GM12801 (cell line): ENCODE results near the gene SMYD5.

Source experiments
- TF ChIP-seq, protein P1 (sequence below): IDR thresholded peaks from one replicate; pipeline ENCODE4 v1.5.1; 2011; ENCODE audit warnings: control low read depth; ENCODE audit not compliant: insufficient read length; ENCODE audit errors: extremely low read depth

The SMYD5 gene

DNA sequence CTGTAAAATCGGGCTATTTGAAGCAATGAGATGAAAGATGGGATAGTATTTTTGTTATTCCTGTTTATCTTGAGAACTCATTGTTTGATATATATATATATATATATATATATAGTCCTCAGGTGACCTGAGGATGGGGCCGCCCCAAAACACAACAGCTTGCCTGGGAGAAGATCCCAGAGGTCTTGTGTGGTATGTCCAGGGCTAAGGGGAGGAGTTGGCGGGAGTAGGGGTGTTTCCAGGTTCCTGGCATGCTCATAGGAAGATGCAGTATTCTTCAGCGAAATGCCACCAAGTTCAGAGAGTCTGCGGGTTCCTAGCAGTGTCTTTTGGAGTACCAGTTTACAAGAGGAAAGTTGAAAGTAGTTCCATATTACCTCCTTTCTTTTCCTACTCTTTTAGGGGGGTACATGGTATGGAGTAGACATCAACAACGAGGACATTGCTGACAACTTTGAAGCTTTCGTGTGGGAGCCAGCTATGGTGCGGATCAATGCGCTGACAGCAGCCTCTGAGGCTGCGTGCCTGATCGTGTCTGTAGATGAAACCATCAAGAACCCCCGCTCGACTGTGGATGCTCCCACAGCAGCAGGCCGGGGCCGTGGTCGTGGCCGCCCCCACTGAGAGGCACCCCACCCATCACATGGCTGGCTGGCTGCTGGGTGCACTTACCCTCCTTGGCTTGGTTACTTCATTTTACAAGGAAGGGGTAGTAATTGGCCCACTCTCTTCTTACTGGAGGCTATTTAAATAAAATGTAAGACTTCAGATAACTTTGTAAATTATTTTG lies 38.4 kb downstream of the SMYD5 start:
- TF ChIP-seq, protein P1, sequence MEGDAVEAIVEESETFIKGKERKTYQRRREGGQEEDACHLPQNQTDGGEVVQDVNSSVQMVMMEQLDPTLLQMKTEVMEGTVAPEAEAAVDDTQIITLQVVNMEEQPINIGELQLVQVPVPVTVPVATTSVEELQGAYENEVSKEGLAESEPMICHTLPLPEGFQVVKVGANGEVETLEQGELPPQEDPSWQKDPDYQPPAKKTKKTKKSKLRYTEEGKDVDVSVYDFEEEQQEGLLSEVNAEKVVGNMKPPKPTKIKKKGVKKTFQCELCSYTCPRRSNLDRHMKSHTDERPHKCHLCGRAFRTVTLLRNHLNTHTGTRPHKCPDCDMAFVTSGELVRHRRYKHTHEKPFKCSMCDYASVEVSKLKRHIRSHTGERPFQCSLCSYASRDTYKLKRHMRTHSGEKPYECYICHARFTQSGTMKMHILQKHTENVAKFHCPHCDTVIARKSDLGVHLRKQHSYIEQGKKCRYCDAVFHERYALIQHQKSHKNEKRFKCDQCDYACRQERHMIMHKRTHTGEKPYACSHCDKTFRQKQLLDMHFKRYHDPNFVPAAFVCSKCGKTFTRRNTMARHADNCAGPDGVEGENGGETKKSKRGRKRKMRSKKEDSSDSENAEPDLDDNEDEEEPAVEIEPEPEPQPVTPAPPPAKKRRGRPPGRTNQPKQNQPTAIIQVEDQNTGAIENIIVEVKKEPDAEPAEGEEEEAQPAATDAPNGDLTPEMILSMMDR, result no peak

DNA sequence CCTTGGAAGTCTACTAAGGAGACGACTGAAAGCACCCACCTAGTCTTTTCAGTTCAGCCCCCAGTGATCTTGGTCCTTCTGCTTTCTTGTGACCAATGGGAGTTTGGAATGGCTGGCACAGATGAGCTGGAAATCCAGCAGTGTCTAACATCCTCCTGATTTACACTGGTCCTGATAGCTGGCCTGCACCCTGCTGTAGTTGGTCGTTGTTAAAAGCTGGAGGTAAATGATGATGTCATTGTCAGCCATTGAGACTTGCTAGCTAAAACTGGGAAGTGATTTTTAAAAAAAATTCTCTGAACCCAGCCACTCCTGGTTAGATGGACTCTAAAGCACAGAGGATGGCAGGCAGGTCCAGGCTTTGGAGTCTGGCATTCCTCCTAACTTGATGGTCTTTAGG lies 39.4 kb downstream of the SMYD5 start:
- TF ChIP-seq, protein P1, result no peak

DNA sequence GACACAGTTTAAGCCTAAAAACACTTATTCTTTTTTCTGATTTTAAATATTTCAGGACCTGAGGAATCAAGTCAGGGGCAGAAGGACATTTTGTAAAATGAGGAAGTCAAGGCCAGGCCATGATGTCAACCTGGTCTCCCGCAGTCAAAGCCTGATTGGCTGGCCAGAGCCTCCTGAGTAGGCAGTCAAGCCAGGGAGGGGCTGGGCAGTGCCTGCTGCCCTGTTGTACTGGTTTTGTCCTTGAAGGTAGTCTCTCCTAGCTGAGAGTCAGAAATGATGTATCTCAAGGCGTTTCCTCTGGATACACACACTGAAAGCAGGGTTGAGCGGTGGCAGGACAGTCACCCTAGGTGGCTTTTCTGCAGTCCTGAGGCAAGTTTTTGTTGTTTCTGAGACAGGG lies 39.9 kb downstream of the SMYD5 start:
- TF ChIP-seq, protein P1, result no peak

DNA sequence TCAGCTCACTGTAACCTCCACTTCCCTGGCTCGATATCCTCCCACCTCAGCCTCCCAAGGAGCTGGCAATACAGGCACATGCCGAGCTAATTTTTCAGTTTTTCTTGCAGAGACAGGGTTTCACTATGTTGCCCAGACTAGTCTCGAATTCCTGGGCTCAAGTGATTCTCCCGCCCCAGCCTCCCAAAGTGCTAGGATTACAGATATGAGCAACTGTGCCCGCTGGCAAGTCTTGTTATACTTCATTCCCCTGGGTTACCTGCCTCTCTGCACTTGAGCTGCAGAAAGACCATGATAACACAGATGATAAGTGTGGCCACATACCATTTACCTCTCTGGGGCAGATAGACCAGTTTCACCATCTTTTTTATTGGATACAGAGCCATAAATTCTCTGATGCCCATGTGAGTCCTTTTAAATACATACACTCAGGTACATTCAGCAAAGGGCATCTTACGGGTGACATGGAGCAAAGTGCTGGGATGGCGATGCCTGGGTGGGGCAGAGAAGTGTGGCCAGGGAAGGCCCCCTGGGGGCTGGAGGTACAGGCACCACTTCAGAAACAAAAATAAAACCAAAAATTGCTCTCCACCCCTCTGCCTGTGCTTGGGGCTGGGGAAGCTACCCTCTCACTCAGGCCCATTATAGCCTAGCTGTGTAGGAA lies 40.4 kb downstream of the SMYD5 start:
- TF ChIP-seq, protein P1, result no peak

DNA sequence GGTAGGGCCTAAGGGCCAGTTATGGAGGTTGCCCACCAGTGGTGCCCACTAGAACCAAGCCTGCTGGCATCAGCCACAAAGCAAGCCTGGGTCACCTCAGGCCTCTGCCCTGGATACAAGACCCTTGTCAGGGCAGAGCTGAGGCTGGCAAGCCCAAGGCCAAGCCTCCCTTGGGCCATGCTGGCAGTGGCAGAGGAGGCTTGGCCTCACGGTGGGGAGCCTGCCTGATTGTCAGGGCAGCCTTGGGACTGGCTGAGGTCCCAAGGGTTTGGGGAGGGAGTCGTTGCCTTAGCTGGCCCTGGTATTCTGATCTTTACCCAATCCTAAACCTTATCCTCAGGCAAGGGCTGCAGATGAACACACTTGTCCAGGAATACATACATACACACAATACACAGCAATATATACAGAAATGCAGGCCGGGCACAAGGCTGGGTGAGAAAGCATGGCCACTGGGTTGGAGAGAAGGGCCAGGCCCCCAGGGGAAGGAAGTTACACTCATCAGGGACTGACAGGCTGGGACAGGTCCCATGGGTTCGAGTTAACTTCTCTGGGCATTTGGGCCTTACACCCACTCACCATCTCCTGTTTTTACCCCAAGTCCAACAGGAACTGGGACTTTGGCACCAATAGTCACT lies 41.1 kb downstream of the SMYD5 start:
- TF ChIP-seq, protein P1, result no peak

DNA sequence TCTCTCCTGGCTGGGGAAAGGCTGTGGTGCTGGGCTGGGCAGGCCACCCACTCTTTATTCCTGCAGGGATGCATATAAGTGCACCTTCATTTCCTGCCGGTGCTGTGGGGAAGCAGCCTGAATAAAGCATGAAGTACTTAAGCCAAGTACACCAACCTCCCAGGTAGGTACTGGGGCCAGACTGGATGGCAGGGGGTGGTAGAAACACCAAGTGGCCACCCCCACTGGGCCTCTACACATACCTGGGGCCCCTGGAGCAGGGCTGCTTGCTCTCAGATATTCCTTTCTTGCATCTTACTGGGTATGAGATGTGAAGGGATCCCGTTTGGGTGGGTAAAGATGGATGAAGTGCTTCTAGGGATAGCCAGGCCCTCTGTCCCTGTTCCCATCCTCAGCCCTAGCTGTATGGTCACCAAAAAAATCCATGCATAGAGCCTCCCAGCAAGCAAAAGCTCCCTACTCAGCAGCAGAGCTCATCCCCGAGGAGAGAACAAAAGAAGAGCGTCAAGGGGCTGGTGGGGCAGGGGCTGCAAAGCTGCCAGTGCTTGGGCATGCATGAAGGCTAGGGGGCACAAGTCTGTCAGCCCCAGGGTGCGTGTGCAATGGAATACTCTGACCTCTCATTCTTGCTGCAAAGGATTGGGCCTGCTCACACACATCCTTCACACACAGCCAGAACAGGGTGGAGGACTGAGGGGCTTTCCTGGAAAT lies 42.0 kb downstream of the SMYD5 start:
- TF ChIP-seq, protein P1, result no peak

DNA sequence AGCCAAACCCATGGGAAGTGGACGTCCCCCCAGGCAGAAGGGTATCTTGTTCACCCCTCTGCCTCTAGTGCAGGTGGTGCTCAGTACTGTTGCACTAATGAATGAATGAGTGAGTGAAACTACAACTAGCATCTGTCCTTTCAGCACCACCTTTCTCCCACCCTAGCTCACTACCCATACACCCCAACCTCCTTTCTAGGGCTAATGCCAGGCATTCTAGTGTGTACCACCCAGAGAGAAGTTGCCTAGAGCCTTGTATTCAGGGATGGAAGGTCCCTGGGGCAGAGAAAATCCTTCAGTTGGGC lies 42.5 kb downstream of the SMYD5 start:
- TF ChIP-seq, protein P1, result no peak
